Measurements from ENCODE around the gene DUSP15.
"Not testable (repeated sequence)": the region's sequence is repeated elsewhere in the genome, so short reads cannot be mapped to it uniquely, and the experiment has no call there.

The DUSP15 gene

DNA sequence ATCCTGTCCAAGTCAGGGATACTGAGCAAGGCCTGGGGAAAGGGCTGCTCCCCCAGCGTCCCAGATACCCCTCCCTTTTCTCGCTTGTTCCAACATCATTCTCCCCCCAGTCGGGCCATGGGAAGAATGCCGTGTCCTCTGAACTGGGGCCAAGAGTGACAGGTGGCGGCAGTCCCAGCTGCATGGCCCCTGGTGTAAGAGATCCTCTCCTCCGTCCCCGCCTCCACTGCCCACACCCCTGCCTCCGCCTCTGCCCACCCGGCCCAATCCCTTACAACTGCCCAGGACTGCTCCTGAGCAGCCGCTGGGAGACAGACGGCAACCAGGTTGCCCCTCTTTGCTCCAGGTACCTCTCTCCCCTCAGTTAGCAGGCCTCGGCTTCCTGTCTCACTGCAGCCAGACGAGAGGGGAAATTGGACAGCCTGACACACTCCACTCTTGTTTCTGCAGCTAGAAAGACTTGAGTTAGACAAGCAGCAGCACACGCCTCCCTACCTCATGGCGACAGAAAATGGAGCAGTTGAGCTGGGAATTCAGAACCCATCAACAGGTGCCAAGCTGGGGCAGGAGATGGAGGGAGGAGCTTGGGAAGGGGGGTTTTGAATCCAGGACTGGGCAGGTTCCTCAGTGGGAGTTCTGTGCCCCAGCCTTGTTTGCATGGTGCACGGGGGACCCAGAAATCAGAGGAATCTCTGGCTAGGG is 51.1 kb downstream of the DUSP15 start, which contains the start of gene MYLK2:
MYLK2 (plus strand) TSS at position 274 of the 702 bp plus-strand sequence; CDS start at position 499, 225 bp downstream.
- DNase-seq, result no peak

DNA sequence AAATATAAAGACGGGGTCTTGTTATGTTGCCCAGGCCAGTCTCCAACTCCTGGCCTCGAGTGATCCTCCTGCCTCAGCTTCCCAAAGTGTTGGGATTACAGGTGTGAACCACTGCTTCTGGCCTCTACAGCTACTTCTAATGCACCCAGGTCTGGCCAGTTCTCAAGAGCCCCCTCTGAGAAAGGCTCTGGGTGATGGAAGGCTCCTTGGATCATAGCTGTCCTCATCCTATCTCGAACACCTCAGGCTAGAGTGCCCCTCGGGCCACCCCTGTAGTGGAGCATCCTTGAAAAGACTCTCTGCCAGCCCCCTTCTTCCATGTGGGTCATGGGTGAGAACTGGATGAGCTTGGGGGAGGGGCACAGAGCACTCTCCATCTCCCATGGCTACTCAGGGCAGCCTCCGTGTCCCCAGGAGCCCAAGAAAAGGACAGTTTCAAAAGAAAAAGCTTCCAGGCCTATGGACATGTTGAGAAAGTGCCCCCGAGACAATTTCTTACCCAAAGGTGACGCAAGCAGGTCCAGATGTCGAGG is 51.9 kb downstream of the DUSP15 start:
- DNase-seq, result no peak

DNA sequence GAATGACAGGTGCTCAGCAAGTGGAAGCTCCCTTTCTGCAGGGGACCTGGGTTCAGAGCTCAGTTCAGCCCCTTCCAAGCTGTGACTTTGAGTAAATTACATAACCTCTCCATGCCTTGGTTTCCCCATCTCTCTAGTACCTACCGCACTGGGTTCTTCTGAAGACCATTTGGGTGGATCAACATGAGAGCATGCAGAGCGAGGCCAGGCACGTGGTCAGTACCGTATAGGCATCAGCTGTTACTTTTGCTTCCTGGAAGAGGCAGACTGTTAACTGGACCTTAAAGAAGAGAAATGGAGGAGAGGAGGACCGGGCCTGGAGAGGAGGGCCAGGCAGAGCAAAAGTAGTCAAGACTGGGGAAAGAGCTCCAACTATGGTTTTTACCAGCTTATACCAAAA is 52.9 kb downstream of the DUSP15 start:
- DNase-seq, result no peak

DNA sequence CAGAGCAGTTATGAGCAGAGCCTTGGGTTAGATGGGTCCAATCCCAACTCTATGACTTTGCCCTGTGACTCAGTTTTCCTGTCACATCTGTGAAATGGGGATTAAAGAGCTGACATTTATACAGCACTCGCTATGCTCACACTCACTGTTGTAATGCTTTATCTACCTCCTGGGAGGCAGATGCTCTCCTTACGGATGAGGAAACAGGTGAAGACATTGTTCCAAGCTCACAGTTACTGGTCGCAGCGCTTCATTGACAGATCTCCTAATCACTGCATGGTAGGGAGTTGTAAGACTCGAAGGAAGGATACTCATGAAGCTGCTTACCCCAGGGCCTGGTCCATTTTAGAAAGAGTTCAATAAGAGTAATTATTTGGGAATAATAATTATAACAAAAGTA is 54.1 kb downstream of the DUSP15 start:
- DNase-seq, result no peak

DNA sequence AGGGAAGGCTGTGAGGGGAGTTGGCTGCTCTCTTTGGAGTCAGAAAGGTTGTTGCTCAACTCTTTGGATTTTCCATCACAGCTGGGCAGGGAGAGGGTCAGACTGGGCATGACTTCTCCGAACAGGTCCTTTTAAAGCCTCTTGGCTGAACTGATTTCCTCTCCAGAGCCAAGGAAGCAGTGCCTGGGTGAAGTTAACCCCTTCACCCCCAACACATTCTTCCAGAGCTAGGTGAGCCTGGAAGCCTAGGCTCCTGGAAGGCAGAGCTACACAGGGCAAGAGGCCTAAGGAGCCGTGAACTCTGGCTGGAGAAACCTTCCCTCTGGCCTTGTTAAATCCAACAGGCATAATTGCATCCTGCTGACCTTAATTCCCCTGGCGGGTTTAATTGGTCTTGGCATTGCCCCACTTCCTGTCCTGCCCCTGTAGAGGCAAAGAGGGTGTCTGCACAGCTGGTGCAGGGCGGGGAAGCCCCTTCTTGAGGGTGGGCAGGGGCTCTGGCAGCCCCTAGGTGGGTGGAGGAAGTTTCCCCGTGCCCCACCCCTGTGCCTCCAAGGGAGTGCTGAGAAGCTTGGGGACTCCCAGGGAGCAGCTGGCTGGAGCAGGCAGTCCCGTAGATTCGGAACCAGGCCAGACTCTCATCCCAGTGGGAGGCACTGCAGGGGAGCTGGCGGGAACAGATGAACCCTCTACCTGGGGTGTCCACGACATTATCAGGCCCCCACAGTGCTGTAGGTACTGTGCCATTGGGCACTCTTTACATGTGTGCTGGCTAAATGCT is 54.7 kb downstream of the DUSP15 start:
- no peak for DNase-seq

DNA sequence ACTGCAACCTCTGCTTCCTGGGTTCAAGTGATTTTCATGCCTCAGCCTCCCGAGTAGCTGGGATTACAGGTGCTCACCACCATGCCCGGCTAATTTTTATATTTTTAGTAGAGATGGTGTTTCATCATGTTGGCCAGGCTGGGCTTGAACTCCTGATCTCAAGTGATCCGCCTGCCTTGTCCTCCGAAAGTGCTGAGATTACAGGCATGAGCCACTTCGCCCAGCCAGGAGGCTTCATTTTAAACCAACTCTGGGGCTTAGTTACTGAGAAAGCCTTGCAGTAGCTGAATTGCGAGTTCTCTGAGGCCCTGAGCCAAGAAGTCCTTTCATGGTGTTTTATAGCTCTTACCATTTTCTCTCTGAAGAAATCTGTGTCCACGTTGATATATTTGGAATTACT is 56.2 kb downstream of the DUSP15 start:
- not testable (repeated sequence) for DNase-seq

DNA sequence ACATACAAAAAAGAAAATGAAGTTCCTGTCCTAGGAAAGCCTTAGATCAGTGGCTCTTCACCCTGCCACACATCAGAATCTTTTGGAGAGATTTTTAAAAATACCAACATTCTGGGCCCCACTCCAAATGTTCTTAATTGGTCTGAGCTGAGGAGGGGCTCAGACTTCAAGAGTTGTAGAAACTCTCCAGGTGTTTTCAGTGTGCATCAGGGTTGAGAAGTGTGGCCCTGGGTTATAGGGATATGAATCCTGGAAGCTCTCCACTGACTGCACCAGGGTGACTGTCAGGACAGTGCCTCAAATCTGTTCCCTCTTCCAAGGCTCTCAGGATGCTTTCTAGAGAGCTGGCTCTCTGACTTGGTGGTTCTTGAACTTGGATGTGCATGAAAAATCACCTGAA is 56.7 kb downstream of the DUSP15 start:
- no peak for DNase-seq

DNA sequence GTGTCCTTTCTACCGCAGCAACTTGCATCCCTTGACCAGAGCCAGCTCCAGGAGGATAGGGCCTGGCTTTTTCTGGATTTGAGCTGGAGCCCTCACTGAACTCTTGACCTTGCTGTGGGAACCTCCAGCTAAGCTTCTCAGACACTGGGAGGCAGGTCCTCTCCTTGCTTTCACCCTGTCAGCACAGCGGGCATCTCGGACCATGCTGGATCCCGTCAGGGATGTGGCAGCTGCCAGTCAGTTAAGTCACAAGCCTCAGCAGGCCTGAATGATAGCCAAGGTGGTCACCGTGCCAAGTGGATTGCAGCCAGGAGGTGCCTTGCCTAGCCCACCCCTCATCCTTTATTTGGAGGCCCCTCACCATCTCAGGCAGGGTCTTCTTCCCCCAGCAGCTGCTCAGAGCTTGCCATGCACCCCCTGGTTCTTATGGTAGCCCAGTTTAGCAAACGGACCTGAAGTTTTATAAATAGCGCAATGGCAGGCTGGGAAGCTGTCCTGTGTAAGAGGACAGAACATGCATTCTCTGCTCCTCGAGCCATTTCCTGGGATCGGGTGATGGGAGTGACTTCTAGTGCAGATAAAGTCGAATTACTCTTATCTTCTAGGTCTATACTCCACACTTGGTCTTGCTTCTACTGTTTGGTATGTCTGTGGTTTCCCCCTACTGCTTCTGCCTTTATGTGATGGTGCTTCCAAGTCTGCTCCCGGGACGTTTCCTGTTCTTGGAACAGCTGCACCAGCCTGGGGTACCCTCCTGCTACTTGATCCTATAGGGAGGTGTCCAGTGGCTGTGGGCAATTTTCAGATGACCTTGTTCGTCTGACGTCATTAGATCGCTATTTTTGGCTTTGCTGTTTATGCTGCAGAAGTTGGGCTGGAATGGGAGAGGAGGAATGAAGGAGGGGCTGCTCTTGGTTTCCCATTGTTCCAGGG is 58.3 kb downstream of the DUSP15 start:
- no peak for DNase-seq

DNA sequence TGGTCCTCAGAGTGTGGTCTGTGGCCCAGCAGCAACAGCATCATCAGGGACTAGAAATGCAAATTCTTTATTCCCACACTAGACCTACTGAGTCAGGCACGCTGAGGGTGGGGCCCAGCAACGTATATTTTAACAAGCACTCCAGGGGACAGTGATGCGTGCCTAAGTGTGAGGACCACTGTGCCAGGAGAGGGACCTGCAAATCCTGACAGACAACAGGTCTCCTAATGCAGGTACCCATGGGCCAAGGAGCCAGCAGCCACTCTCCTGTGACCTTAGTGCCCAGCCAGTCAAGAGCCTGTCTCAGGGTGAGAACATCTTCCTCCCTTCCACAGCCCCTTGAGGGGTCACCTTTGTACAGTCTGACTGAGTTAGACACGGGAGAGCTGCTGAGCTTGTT is 59.1 kb downstream of the DUSP15 start:
- no peak for DNase-seq
